IgD-negative memory B cell (primary cell): Measurements from ENCODE around the gene CR1. TPM values are rescaled to one million over a fixed set of nuclear protein-coding genes. Genes with fewer than 3 reads are reported as not detected.
"Not testable (repeated sequence)": the region's sequence is repeated elsewhere in the genome, so short reads cannot be mapped to it uniquely, and the experiment has no call there.

Source experiments
- H3K27ac Mint-ChIP-seq, 3 donors: one replicate each; pipeline ENCODE4 v1.8.0; 2020 to 2022; ENCODE audit warnings: mild to moderate bottlenecking in 3 of 3, mixed read lengths in 3 of 3, moderate library complexity in 1 of 3
- H3K27me3 Mint-ChIP-seq: one replicate; pipeline ENCODE4 v1.8.0; 2021; ENCODE audit warnings: mixed read lengths
- H3K36me3 Mint-ChIP-seq: one replicate; pipeline ENCODE4 v1.8.0; 2020; ENCODE audit warnings: mild to moderate bottlenecking, mixed read lengths
- H3K4me1 Mint-ChIP-seq, 3 donors: one replicate each; pipeline ENCODE4 v1.8.0; 2020 to 2022; ENCODE audit warnings: mixed read lengths in 3 of 3, mild to moderate bottlenecking in 1 of 3
- H3K4me3 Mint-ChIP-seq, 4 donors: one replicate each; pipeline ENCODE4 v1.8.0; 2020 to 2022; ENCODE audit warnings: mild to moderate bottlenecking in 4 of 4, mixed read lengths in 4 of 4, moderate library complexity in 3 of 4
- H3K9me3 Mint-ChIP-seq, 3 donors: one replicate each; pipeline ENCODE4 v1.8.0; 2020 to 2021; ENCODE audit warnings: mixed read lengths in 3 of 3, mild to moderate bottlenecking in 1 of 3
- polyA plus RNA-seq: library from polyadenylated mRNA; unstranded; fragments of 300-500 nt; fragmentation: Illumina TruSeq; gene quantifications from one replicate; pipeline ENCODE4 v1.2.3, GENCODE V29; 2021

The CR1 gene
- polyA plus RNA-seq, 1 donor from 2014 or later: 37.3 TPM

DNA sequence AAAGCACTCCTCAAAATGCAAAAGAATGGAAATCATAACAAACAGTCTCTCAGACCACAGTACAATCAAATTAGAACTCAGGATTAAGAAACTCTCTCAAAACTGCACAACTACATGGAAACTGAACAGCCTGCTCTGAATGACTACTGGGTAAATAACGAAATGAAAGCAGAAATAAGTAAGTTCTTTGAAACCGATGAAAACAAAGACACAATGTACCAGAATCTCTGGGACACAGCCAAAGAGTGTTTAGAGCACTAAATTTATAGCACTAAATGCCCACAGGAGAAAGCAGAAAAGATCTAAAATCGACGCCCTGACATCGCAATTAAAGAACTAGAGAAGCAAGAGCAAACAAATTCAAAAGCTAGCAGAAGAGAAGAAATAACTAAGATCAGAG lies 95.2 kb downstream of the CR1 start:
- peaks cover 37% of the 10 kb centered on the region for H3K36me3 Mint-ChIP-seq
- peak overlapping the region in 1 of 4 donors; percentile 41 for H3K4me3 Mint-ChIP-seq
- not testable (repeated sequence) for H3K9me3 Mint-ChIP-seq, H3K27me3 Mint-ChIP-seq, H3K27ac Mint-ChIP-seq, H3K4me1 Mint-ChIP-seq

DNA sequence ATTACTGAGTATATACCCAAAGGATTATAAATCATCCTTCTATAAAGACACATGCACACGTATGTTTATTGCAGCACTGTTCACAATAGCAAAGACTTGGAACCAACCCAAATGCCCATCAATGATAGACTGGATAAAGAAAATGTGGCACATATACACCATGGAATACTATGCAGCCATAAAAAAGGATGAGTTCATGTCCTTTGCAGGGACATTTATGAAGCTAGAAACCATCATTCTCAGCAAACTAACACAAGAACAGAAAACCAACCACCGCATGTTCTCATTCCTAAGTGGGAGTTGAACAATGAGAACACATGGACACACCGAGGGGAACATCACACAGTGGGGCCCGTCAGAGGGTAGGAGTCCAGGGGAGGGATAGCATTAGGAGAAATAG lies 98.1 kb downstream of the CR1 start:
- not testable (repeated sequence) for H3K27ac Mint-ChIP-seq, H3K27me3 Mint-ChIP-seq, H3K4me1 Mint-ChIP-seq, H3K9me3 Mint-ChIP-seq, H3K4me3 Mint-ChIP-seq
- peaks cover 28% of the 10 kb centered on the region for H3K36me3 Mint-ChIP-seq

DNA sequence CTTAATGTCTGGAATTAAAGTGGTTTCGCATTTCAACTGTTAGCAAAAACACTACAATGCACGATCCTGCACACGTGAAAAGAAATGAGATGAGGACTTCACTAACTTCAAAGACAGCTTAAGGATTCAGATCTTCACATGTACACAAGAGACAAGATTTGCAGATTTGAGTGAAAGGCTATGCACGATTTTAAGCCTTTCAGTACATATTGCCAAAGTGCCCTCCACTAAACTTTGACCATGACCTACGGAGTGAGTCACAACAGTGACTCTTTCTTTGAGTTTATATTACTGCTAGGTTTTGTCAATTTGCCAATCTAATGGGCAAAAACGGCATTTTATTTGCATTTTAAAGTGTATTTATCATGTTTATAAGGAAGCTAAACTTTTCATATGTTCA lies 107.8 kb downstream of the CR1 start:
- H3K4me3 Mint-ChIP-seq: no peak overlapping the region
- H3K9me3 Mint-ChIP-seq: no peaks in the 10 kb centered on the region
- H3K27ac Mint-ChIP-seq: no peak overlapping the region
- H3K27me3 Mint-ChIP-seq: no peaks in the 10 kb centered on the region
- H3K4me1 Mint-ChIP-seq: no peaks in the 10 kb centered on the region
- H3K36me3 Mint-ChIP-seq: peaks cover 8% of the 10 kb centered on the region

DNA sequence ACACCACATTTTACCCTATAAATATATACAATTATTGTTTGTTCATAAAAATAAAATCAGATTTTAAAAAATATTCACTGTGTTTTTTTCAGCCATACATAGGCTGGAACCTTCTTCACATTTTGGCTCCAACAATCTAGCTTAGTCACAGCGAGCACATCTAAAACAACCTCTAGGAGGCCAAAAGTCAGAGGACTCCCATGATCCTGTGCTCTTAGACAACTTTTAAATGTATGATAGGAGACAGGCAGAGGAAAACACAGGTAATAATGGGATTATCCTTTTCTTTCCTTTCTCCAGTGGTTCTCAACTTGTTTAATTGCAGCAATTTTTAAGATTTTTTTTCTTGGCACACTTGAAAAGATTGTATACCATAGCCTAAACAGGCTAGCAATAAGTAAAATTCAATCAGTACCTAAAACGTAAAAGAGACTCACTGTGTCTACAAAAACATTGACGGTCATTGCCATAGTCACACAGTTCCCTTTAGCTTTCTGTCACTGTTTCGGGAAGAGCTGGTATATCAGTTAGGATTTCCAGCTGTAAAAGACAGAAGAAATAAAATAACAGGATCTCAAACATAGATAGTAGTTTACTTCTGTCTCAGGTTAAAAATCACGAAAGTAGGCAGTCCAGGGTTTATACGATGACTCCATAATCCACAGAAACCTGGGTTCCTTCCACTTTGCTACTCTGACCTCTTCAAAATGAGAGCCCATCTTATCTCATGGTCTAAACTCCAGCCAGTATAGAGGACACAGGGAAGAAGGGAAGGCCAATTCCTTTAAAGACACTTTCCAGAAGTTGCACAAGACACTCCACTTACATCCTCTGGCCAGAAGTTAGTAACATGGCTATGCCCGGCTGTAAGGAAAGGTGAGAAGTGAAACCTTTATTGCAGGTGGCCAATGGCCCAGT lies 109.7 kb downstream of the CR1 start:
- no peak overlapping the region for H3K4me3 Mint-ChIP-seq
- H3K4me1 Mint-ChIP-seq: no peaks in the 10 kb centered on the region
- H3K9me3 Mint-ChIP-seq: no peaks in the 10 kb centered on the region

DNA sequence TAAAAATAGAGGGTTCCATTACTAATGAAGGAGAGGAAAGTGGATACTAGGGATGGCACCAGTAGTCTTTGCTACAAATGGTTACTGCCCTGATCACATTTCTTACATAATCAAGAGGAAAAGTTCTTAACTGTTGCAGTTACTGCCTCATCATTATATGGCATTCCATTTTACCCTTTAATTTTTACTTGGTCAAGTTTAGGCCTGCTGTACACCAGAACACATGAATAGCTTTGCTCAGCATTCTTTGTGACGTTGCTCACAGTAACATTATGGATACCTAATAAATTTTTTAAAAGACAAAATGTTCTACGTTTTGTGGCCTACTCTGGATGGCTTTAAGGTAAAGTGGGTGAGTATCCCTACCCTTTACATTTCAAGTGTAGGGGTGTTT lies 110.4 kb downstream of the CR1 start:
- no peak overlapping the region for H3K4me3 Mint-ChIP-seq
- no peaks in the 10 kb centered on the region for H3K4me1 Mint-ChIP-seq
- H3K27ac Mint-ChIP-seq: no peak overlapping the region
- H3K9me3 Mint-ChIP-seq: no peaks in the 10 kb centered on the region
- peaks cover 8% of the 10 kb centered on the region for H3K36me3 Mint-ChIP-seq
- H3K27me3 Mint-ChIP-seq: no peaks in the 10 kb centered on the region

More for the DNA sequence above, 109.7 kb downstream of the CR1 start:
- H3K27me3 Mint-ChIP-seq: no peaks in the 10 kb centered on the region
- no peak overlapping the region for H3K27ac Mint-ChIP-seq
- peaks cover 8% of the 10 kb centered on the region for H3K36me3 Mint-ChIP-seq

DNA sequence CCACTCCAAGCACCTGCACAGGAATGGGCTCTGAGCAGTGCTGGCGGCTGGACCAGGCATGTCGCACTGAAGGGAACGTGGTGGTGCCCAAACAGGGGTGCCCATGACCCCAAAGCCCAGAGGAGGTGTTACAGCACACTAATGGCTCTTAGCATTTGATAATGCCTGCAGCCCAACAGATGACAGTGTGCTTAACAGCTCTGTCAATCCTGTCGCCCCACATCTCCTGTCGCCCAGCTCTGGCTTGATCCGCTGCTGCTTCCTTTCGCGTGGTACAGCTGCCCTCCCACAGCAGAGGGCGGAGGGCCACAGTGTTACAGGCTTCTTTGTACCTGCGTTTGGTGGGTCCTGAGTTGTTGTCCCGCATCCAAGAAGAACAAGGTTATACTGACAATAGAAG lies 116.8 kb downstream of the CR1 start:
- H3K4me3 Mint-ChIP-seq: no peak overlapping the region
- H3K27ac Mint-ChIP-seq: no peak overlapping the region
- no peaks in the 10 kb centered on the region for H3K9me3 Mint-ChIP-seq
- H3K27me3 Mint-ChIP-seq: no peaks in the 10 kb centered on the region
- no peaks in the 10 kb centered on the region for H3K4me1 Mint-ChIP-seq
- H3K36me3 Mint-ChIP-seq: peaks cover 9% of the 10 kb centered on the region

DNA sequence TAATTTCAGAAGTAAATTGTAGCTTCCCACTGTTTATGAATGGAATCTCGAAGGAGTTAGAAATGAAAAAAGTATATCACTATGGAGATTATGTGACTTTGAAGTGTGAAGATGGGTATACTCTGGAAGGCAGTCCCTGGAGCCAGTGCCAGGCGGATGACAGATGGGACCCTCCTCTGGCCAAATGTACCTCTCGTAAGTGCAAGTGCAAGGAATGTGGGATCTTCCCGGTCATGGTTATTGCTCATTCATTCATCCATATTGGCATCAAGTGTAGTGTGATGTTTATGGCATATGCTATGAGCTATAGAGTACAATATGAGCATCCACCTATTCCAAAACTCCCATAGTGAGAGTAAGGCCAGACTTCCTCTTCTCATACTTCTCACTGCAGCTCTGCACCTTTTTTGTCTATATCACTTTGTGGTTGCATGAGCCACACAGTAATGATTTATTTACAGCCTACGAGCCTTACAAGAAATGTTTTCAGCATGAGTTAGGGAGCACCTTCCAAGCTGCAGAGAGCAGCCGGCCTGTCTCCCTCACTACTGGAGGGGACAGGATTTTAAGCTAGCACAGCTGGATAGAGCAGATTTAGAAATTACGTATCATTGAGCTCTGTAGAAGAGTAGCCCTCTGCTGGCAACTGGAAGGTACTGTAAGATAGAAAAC lies 124.0 kb downstream of the CR1 start:
- H3K36me3 Mint-ChIP-seq: peaks cover 9% of the 10 kb centered on the region
- no peaks in the 10 kb centered on the region for H3K27me3 Mint-ChIP-seq
- peaks cover 0 to 6% (median 3%) of the 10 kb centered on the region in 3 donors for H3K4me1 Mint-ChIP-seq
- H3K27ac Mint-ChIP-seq: peak overlapping the region in 1 of 3 donors; percentile 28
- no peak overlapping the region for H3K4me3 Mint-ChIP-seq
- H3K9me3 Mint-ChIP-seq: no peaks in the 10 kb centered on the region

DNA sequence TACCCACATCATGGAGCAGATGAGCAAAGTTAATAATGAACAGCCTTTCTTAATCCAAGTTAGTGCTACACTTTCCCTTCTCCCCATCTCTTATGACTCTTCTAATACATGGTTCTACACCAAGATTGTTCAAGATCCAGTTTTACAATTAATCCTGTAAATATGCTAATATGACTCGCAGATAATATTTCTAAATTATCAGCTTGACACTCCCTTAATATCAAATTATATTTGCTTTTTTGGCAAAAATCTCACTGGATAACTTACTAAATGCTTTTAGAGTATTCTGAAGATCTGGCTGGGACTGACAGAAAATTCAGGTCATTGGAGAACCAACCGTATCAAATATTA lies 124.6 kb downstream of the CR1 start:
- H3K27ac Mint-ChIP-seq: peak overlapping the region in 1 of 3 donors; percentile 28

DNA sequence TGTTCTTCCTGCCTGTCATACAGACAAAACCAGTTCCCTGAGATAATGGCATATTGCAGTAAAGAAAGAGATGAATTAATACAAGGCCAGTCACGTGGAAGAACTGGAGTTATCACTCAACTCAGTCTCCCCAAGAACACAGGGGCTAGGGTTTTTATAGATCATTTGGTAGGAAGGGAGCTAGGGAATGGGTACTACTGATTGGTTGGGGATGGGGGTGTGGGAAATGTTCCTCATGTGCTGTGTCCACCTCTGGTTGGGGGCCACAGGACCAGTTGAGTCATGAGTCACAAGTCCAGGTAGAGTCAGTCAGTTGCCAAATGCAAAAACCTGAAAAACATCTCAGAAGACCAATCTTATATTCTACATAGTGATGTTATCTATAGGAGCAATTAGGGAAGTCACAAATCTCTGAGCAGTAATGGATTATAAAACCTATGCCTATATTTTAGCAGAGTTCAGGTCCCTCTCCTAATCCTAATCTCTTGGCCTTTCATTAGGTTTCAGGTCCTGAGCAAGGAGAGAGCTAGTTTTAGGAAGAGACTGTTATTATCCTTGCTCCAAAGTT lies 129.6 kb downstream of the CR1 start:
- not testable (repeated sequence) for H3K4me3 Mint-ChIP-seq, H3K4me1 Mint-ChIP-seq, H3K9me3 Mint-ChIP-seq, H3K27me3 Mint-ChIP-seq, H3K36me3 Mint-ChIP-seq, H3K27ac Mint-ChIP-seq

More for the DNA sequence above, 124.6 kb downstream of the CR1 start:
- Mint-ChIP-seq H3K4me1 (peaks cover 0 to 6% (median 3%) of the 10 kb centered on the region in 3 donors), H3K36me3 (peaks cover 13% of the 10 kb centered on the region), H3K4me3 (no peak overlapping the region), H3K27me3 (no peaks in the 10 kb centered on the region), H3K9me3 (no peaks in the 10 kb centered on the region)

DNA sequence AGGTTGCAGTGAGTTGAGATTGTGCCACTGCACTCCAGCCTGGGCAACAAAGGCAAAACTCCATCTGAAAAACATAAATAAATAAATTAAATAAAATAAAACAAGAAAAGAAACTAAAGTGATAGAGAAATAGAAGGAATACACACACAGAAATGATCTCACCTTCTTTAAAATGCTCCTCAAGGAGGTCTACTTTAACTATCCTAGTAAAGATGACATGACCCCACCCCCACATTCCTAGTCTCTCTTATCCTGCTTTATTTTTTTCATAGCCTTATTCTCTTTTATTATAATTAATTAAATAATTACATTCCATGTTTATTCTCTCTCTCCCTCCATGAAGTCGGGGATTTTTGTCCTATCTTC lies 131.0 kb downstream of the CR1 start:
- Mint-ChIP-seq H3K27ac (no peak overlapping the region), H3K9me3 (no peaks in the 10 kb centered on the region), H3K4me3 (no peak overlapping the region), H3K4me1 (peaks cover 0 to 5% (median 0%) of the 10 kb centered on the region in 3 donors), H3K27me3 (no peaks in the 10 kb centered on the region), H3K36me3 (peaks cover 9% of the 10 kb centered on the region)

DNA sequence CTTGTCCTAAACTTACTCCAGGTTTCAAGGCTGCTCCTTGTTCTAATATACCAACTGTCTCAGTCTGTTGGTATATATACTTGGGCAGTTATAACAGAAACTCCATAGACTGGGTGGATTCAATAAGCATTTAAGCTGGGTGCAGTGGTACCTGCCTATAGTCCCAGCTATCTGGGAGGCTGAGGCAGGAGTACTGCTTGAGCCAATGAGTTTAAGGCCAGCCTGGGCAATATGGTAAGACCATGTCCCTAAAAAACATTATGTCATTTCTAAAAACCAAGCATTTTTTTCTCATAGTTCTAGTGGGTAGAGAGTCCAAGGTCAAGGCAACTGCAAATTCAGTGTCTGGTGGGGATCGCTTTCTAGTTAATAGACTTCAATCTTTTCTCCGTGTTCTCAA lies 131.5 kb downstream of the CR1 start:
- H3K27ac Mint-ChIP-seq: no peak overlapping the region
- H3K9me3 Mint-ChIP-seq: no peaks in the 10 kb centered on the region
- peaks cover 11% of the 10 kb centered on the region for H3K36me3 Mint-ChIP-seq
- H3K4me1 Mint-ChIP-seq: peaks cover 0 to 5% (median 0%) of the 10 kb centered on the region in 3 donors
- no peaks in the 10 kb centered on the region for H3K27me3 Mint-ChIP-seq
- no peak overlapping the region for H3K4me3 Mint-ChIP-seq

DNA sequence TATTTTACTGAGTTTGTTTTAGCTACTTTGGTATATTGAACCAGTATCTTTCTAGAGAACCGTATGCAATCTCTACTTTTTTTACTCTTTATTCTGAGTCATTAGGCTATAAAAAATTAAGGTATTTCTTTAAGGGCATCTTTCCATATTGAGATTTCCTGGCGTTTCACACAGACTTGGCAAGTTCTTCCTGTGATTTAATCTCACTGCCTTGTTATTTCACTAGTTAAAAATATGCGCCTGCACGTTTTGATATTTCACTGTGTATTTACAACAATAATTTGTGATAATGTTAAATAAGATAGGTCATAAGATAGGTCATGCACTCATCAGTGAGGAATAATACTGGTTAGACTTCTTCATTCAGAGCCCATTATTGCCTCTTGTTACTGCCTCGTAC lies 132.8 kb downstream of the CR1 start:
- Mint-ChIP-seq H3K4me3 (no peak overlapping the region), H3K4me1 (peaks cover 0 to 5% (median 0%) of the 10 kb centered on the region in 3 donors), H3K9me3 (no peaks in the 10 kb centered on the region), H3K27me3 (no peaks in the 10 kb centered on the region), H3K27ac (peak overlapping the region in 1 of 3 donors; percentile 8), H3K36me3 (peaks cover 9% of the 10 kb centered on the region)

DNA sequence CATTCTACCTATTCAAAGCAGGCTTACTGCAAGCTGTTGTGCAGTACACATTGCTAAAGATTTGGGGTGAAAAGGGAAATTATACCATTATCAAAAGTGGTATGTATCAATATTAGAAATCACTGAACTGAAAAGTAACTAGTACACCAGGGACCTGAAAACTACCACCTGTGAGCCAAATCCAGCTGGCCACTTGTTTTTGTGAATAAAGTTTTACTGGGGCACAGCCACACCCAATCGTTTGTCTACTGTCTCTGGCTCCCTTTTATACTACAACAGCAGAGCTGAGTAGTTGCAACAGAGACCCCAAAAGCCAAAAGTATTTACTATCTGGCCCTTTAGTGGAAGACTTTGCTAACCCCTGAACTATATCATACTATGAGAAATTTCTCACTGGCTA lies 135.2 kb downstream of the CR1 start:
- H3K36me3 Mint-ChIP-seq: peaks cover 2% of the 10 kb centered on the region
- no peaks in the 10 kb centered on the region for H3K27me3 Mint-ChIP-seq
- no peak overlapping the region for H3K4me3 Mint-ChIP-seq
- peak overlapping the region in 1 of 3 donors; percentile 3 for H3K27ac Mint-ChIP-seq
- no peaks in the 10 kb centered on the region for H3K9me3 Mint-ChIP-seq
- H3K4me1 Mint-ChIP-seq: peaks cover 0 to 5% (median 0%) of the 10 kb centered on the region in 3 donors

DNA sequence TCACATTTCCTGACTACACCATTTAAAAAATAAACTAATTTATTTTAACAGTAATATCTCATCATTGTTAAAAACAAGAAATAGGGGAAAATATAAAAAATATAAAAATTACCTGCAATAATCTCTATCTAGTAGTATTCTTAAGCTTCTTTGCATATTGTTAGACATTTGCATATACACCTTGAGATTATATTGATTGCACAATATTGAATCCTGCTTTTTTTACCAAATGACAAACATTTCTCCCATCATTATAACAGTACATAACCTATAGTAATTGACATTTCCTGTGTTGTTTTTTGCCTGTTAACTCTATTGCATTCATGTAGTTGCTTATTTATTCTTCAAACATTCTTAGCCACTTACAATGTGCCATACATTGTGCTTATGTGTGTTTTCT lies 137.3 kb downstream of the CR1 start:
- Mint-ChIP-seq H3K9me3 (no peaks in the 10 kb centered on the region), H3K27ac (no peak overlapping the region), H3K27me3 (no peaks in the 10 kb centered on the region), H3K36me3 (peaks cover 2% of the 10 kb centered on the region), H3K4me1 (peaks cover 0 to 4% (median 0%) of the 10 kb centered on the region in 3 donors), H3K4me3 (no peak overlapping the region)

DNA sequence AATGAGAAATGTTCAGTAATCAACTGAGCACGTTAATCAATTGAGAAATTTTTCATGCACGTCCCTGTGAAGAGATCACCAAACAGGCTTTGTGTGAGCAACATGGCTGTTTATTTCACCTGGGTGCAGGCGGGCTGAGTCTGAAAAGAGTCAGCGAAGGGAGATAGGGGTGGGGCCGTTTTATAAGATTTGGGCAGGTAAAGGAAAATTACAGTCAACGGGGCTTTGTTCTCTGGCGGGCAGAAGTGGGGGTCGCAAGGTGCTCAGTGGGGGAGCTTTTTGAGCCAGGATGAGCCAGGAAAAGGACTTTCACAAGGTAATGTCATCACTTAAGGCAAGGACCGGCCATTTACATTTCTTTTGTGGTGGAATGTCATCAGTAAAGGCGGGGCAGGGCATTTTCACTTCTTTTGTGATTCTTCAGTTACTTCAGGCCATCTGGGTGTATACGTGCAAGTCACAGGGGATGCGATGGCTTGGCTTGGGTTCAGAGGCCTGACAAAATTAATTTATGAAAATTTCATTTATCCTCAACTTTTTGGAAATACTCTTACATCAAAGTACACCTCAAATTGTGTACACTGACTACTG lies 137.8 kb downstream of the CR1 start:
- H3K9me3 Mint-ChIP-seq, H3K4me3 Mint-ChIP-seq, H3K4me1 Mint-ChIP-seq, H3K36me3 Mint-ChIP-seq, H3K27ac Mint-ChIP-seq, H3K27me3 Mint-ChIP-seq: not testable (repeated sequence)
